NCI-H146 treated with DMSO at 0.1 percent for 48 hours (cell line): ENCODE data around the gene COL23A1.

Experiments
- DNase-seq: peaks from one replicate; lab custom pipeline; 2025; ENCODE audit not compliant: unreplicated experiment; lab: John Stamatoyannopoulos, UW

Gene COL23A1

GRCh38 chr5:178218827-178219226 lies 371.4 kb downstream of the COL23A1 start:
- no peak for DNase-seq

DNA sequence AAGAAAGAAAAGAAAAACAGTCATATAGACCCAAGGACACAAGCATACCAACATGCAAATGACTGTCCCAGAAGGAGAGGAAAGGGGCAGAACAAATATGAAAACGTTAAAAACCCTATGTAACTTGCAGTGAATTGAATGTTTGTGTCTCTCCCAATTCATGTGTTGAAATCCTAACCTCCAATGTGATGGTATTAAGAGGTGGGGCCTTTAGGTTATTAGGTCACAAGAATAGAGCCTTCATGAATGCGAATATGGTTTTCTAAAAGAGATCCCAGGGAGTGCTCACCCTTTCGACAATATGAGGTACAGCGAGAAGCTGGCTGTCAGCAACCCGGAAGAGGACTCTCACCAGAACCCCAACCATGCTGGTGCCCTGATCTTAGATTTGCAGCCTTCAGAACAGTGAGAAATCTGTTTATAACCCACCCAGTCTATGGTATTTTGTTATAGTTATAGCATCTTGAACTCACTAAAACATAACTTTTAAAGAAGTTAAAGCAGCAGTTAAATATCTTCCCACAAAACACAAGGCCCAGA lies 371.9 kb downstream of the COL23A1 start:
- DNase-seq: no peak

GRCh38 chr5:178216779-178217178 lies 373.4 kb downstream of the COL23A1 start:
- no peak for DNase-seq

DNA sequence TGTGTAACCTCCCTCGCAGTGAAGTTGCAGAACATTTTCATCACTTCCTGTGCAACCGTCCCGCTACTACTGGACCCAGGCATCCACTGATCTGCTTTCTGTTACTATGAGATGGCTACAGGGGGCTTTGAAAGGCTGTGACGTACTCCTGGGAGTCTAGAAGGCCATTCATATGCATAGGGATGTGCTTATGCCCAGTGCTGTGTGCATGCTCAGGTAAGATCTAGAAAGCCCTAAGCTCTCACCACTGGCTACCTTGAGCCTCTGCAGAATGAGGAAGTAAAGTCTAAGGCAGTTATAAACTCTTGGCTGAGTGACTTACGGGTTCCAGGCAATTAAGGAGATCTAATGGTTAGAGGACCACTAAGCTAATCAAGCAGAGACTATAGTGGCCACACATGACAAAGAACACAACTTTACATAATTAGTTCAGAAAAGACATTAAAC lies 374.1 kb downstream of the COL23A1 start:
- DNase-seq: no peak

GRCh38 chr5:178215280-178216002 lies 374.8 kb downstream of the COL23A1 start:
- no peak for DNase-seq

DNA sequence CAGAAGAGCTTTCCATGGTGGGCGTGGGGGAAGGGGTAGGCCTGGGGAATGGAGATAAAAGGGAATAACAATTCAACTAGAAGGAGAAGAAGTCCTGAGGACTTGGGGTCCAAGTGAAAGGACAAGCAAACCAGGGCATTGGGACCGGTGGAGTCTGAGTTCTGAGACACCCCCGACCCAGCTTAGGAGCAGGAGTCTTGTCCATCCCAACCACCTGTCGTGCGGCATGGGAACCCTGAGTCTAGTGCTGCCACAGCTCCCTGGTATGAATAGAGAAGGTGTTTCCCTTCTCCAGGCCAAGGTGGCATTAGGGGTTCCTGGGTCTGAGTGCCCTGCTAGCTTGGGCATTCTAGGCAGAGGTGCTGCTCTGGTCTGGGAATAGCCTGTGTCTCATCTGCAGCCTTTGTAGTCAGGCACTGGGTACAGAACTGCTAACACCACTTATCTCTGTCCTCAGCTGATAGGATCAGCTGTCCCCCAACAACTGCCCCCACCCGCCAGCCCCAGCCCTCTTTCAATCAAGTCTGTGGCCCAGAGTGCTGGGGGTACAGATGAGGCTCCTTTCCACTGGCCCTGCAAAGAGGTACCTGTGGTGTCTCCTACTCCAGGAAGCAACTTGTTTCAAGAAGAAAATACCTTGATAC lies 375.9 kb downstream of the COL23A1 start:
- DNase-seq: no peak

- DNase-seq: no peak
Measured at GRCh38 chr5:178213748-178214151, 376.4 kb downstream of the COL23A1 start.

- DNase-seq: no peak
Measured at GRCh38 chr5:178213003-178213461, 377.2 kb downstream of the COL23A1 start.

- DNase-seq: no peak
Measured at GRCh38 chr5:178212241-178213002, 377.8 kb downstream of the COL23A1 start.

DNA sequence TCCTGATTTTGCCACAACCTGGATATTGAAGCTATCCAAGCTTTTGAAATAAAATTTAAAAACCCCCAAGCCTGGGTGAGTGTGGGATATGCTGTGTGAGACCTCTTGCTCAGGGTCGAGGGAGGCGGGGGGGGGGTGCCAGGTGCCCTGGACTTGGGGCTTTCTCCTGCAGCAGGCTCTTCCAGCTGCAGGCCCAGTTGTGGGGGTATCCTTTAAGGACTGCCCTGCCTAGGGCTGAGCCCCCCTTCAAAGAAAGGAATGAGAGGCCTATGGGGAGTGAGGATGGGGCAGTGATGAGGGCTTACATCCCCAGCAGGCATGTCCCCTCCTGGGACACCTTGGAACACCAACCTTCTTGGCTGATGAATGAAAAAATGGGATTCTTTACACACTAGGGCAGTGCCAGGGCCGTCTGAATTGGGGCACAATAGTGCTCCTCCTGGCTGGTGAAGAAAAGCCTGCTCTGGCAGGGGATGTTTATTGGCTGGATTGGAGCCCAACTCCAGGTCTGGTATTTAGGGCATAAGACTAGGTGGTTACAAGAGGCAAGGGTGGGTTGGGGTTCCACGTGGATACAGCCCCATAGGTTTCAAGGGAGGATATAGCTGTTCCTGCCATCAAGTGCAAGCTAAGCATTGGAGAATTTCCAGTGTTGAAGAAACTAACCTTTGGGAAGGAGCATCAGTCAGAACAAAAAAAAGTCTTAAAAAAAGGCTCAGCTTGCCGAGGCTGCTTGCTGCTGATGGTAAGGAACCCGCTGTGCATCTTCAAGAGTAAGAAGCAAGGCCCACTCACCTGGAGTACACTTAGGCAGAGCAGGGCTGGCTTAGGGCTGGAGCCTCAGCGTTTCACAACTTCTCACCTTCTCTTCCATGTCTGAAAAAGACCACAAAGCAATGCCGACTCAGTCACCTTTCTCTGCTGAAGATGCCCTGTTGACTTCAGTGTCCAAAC lies 378.8 kb downstream of the COL23A1 start:
- DNase-seq: no peak

DNA sequence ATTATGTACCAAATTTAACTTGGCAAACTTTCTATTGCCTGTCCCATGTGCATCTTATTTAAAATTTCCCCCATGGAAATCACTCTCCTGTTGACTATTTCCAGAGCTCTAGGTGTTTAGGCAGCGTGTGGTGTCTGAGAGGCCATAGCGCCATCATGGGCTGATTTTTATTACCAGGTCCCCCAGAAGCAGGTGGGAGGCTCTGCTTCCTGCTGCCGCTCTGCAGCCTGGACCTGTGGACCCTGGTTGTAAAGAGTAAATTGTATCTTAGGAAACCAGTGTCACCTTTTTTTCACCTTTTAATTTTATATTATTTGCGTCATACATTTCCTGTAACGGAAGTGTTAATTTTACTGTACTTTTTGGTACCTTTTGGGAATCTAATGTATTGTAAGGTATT lies 379.5 kb downstream of the COL23A1 start:
- no peak for DNase-seq

DNA sequence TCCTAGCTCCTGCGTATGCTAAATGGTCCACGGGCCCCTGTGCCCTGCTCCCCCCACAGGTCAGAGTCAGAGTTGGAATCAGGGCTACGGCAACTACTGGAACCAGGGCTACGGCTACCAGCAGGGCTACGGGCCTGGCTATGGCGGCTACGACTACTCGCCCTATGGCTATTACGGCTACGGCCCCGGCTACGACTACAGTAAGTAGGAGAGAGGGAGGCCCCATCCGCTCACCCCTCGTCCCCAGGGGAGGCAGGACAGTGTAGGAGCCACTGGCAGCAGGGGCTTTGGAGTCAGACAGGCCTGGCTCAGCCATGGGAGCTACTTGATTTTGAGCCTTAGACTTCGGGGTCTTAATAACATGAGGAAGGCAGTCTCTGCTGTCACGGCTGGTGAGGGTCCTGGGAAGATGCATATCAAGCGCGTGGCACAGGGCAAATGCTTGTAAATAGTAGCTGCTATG lies 380.1 kb downstream of the COL23A1 start:
- no peak for DNase-seq

GRCh38 chr5:178209334-178210072 lies 380.7 kb downstream of the COL23A1 start:
- no peak for DNase-seq

GRCh38 chr5:178208540-178209227 lies 381.5 kb downstream of the COL23A1 start:
- no peak for DNase-seq

GRCh38 chr5:178207917-178208280 lies 382.3 kb downstream of the COL23A1 start:
- no peak for DNase-seq

DNA sequence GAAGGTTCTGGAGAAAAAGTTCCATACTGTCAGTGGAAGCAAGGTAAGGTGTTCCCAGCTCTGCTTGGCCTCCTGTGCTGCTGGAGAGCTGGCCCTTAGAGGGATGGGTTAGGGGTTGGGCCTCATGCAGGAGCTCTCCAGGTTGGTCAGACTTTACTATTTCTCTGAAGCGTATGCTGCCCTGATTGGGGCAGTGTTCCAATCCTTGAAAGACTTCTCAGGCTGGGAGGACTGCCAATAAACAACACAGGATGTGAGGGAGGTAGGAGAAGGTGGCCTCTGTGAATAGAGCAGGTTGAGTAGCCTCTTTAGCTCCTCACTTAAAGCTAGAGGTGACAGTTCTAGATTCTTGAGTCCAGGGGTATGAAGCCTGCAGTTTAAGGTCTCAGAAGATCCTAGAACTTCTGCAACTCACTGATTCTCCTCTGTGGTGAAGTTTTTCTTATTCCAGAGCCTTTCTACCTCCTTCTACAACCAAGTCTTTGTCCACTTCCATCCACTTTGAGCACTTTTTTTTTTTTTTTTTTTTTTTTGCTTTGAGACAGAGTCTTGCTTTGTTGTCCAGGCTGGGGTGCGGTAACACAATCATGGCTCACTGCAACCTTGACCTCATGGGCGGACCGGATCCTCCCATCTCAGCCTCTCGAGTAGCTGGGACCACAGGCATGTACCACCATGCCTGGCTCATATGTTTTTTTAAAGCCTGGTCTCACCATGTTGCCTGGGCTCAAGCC lies 382.8 kb downstream of the COL23A1 start:
- no peak for DNase-seq

GRCh38 chr5:178206166-178207101 lies 383.8 kb downstream of the COL23A1 start:
- no peak for DNase-seq

GRCh38 chr5:178205749-178206047 lies 384.5 kb downstream of the COL23A1 start:
- no peak for DNase-seq
